Measurements from ENCODE around the gene BICD1. TPM values are rescaled to one million over a fixed set of nuclear protein-coding genes. Genes with fewer than 3 reads are reported as not detected.

The BICD1 gene
- total and polyA plus RNA-seq, 4 donors, result 0.46 to 3.4 (median 1.1) TPM

GRCh38 chr12:32226768-32227167 lies 120.1 kb downstream of the BICD1 start:
- Histone ChIP-seq H3K36me3 (ENCODE audit: control insufficient read depth in 4 of 4, insufficient read depth in 3 of 4, low read depth in 1 of 4, low read length in 3 of 4) (no peaks in the 10 kb centered on the region), H3K4me1 (ENCODE audit: control insufficient read depth in 4 of 4, insufficient read depth in 4 of 4, low read length in 3 of 4) (no peaks in the 10 kb centered on the region), H3K9ac (ENCODE audit: low read depth in 1 of 2, low read length in 2 of 2) (no peak overlapping the region), H3K27me3 (ENCODE audit: control insufficient read depth in 4 of 4, insufficient read depth in 4 of 4, low read length in 3 of 4) (no peaks in the 10 kb centered on the region), H3K9me3 (ENCODE audit: control insufficient read depth in 4 of 4, low read length in 3 of 4) (no peaks in the 10 kb centered on the region), H3K27ac (ENCODE audit: low read depth in 1 of 2, low read length in 2 of 2) (no peak overlapping the region), H3K4me3 (ENCODE audit: low read depth in 1 of 3, low read length in 3 of 3) (no peak overlapping the region)
- TF ChIP-seq, protein P1, sequence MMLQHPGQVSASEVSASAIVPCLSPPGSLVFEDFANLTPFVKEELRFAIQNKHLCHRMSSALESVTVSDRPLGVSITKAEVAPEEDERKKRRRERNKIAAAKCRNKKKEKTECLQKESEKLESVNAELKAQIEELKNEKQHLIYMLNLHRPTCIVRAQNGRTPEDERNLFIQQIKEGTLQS (IDR thresholded peaks at IDR 0.05), result no peak
- TF ChIP-seq FOXA2 (IDR thresholded peaks at IDR 0.05), result no peak
- no peak for TF ChIP-seq HNF4G (IDR thresholded peaks at IDR 0.05)
- no peak for TF ChIP-seq FOXA1 (IDR thresholded peaks at IDR 0.05)
- no peak for DNase-seq (ENCODE audit: low spot score)
- 76% methylated on average over 5 of the region's 5 CpGs for WGBS

- H3K27ac ChIP-seq (ENCODE audit: low read depth in 1 of 2, low read length in 2 of 2), result no peak overlapping the region
- whole genome bisulfite sequencing, result 86% methylated on average over 4 of the region's 4 CpGs
- H3K9me3 ChIP-seq (ENCODE audit: control insufficient read depth in 4 of 4, low read length in 3 of 4), result no peaks in the 10 kb centered on the region
Measured at GRCh38 chr12:32229971-32230612, 123.4 kb downstream of the BICD1 start.

More at GRCh38 chr12:32229971-32230612, 123.4 kb downstream of the BICD1 start:
- H3K36me3 ChIP-seq (ENCODE audit: control insufficient read depth in 4 of 4, insufficient read depth in 3 of 4, low read depth in 1 of 4, low read length in 3 of 4), result no peaks in the 10 kb centered on the region
- DNase-seq (ENCODE audit: low spot score), result no peak
- no peak overlapping the region for H3K4me3 ChIP-seq (ENCODE audit: low read depth in 1 of 3, low read length in 3 of 3)
- H3K4me1 ChIP-seq (ENCODE audit: control insufficient read depth in 4 of 4, insufficient read depth in 4 of 4, low read length in 3 of 4), result no peaks in the 10 kb centered on the region
- no peak overlapping the region for H3K9ac ChIP-seq (ENCODE audit: low read depth in 1 of 2, low read length in 2 of 2)
- H3K27me3 ChIP-seq (ENCODE audit: control insufficient read depth in 4 of 4, insufficient read depth in 4 of 4, low read length in 3 of 4), result no peaks in the 10 kb centered on the region
- no peak for TF ChIP-seq TAF1 (conservative IDR thresholded peaks at IDR 0.05)
- TF ChIP-seq JUND (IDR thresholded peaks at IDR 0.05), result no peak
- TF ChIP-seq YY1 (IDR thresholded peaks at IDR 0.05), result no peak
- no peak for TF ChIP-seq RAD21 (IDR thresholded peaks at IDR 0.05)
- no peak for TF ChIP-seq HNF4A (conservative IDR thresholded peaks at IDR 0.05)
- TF ChIP-seq, protein P2, sequence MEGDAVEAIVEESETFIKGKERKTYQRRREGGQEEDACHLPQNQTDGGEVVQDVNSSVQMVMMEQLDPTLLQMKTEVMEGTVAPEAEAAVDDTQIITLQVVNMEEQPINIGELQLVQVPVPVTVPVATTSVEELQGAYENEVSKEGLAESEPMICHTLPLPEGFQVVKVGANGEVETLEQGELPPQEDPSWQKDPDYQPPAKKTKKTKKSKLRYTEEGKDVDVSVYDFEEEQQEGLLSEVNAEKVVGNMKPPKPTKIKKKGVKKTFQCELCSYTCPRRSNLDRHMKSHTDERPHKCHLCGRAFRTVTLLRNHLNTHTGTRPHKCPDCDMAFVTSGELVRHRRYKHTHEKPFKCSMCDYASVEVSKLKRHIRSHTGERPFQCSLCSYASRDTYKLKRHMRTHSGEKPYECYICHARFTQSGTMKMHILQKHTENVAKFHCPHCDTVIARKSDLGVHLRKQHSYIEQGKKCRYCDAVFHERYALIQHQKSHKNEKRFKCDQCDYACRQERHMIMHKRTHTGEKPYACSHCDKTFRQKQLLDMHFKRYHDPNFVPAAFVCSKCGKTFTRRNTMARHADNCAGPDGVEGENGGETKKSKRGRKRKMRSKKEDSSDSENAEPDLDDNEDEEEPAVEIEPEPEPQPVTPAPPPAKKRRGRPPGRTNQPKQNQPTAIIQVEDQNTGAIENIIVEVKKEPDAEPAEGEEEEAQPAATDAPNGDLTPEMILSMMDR (IDR thresholded peaks at IDR 0.05; ENCODE audit: low read depth, low read length, missing input control), result no peak
- TF ChIP-seq REST (IDR thresholded peaks at IDR 0.05), result no peak
- TF ChIP-seq FOXA2 (IDR thresholded peaks at IDR 0.05), result no peak
- TF ChIP-seq EGR1 (IDR thresholded peaks at IDR 0.05; ENCODE audit: low read depth in 2 of 2), result no peak
- TF ChIP-seq FOXA1 (IDR thresholded peaks at IDR 0.05), result no peak
- TF ChIP-seq RXRA (IDR thresholded peaks at IDR 0.05), result no peak
- TF ChIP-seq, protein P3, sequence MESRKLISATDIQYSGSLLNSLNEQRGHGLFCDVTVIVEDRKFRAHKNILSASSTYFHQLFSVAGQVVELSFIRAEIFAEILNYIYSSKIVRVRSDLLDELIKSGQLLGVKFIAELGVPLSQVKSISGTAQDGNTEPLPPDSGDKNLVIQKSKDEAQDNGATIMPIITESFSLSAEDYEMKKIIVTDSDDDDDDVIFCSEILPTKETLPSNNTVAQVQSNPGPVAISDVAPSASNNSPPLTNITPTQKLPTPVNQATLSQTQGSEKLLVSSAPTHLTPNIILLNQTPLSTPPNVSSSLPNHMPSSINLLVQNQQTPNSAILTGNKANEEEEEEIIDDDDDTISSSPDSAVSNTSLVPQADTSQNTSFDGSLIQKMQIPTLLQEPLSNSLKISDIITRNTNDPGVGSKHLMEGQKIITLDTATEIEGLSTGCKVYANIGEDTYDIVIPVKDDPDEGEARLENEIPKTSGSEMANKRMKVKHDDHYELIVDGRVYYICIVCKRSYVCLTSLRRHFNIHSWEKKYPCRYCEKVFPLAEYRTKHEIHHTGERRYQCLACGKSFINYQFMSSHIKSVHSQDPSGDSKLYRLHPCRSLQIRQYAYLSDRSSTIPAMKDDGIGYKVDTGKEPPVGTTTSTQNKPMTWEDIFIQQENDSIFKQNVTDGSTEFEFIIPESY (IDR thresholded peaks at IDR 0.05), result no peak
- TF ChIP-seq GABPA (IDR thresholded peaks at IDR 0.05 in 1 of 2, conservative IDR thresholded peaks at IDR 0.05 in 1 of 2), result no peak
- TF ChIP-seq MAX (IDR thresholded peaks at IDR 0.05), result no peak
- TF ChIP-seq SP1 (IDR thresholded peaks at IDR 0.05), result no peak
- no peak for TF ChIP-seq NR2F2 (IDR thresholded peaks at IDR 0.05)
- TF ChIP-seq, protein P1 (IDR thresholded peaks at IDR 0.05), result no peak
